GM23248 (cell line): ENCODE measurements around the gene LYRM4.

Source experiments
- EZH2 ChIP-seq: fragments of 200-600 bp; sonication (generic); IDR thresholded peaks from 2 replicates; pipeline ENCODE4 v1.6.1; 2018; ENCODE audit warnings: antibody characterized with exemption, mild to moderate bottlenecking; ENCODE audit not compliant: insufficient read depth, poor library complexity, severe bottlenecking
- EZH2phosphoT487 ChIP-seq: fragments of 200-600 bp; sonication (generic); IDR thresholded peaks from 2 replicates; pipeline ENCODE4 v1.6.1; 2018; ENCODE audit warnings: antibody characterized with exemption, moderate library complexity, mild to moderate bottlenecking, low read depth; ENCODE audit not compliant: insufficient read depth

DNA sequence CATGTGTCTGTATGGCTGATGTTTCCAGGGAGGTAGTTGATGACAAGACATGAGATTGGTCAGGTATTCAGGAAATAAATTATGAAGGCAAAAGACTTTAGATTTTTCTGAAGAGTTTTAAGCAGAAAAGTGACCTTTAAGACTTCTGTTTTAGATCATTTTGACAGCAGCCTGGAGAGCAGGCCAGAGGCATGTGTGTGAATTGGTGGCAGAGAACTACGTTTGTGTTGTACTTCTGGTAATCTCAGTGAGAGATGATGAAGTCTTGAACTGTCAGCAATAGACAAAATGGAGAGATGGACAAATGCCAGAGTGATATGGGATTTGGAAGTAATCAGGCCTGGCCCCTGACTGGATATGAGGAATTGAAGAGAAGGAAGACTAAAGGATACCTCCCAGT, 31.4 kb upstream of the LYRM4 start:
- TF ChIP-seq EZH2: no peak
- no peak for TF ChIP-seq EZH2phosphoT487
